Central memory CD8-positive, alpha-beta T cell (primary cell): ENCODE data around the gene LGI1.

Experiments
- ATAC-seq: fragments of 150-1000 bp; cut with Tn5 transposase; replicated peaks from 2 replicates; pipeline ENCODE4 v1.10.0; 2022; ENCODE audit warnings: mild to moderate bottlenecking, moderate FRiP score, moderate number of reproducible peaks; ENCODE audit not compliant: poor library complexity, severe bottlenecking; ENCODE audit errors: extremely low read depth
- DNase-seq, 2 donors: peaks; one replicate each; pipeline ENCODE4 v3.0.0; 2021; ENCODE audit warnings: low spot score in 2 of 2
- H3K27ac Mint-ChIP-seq: one replicate; pipeline ENCODE4 v1.8.0; 2022; ENCODE audit warnings: low read depth, mild to moderate bottlenecking, moderate library complexity, mixed read lengths
- H3K27me3 Mint-ChIP-seq: one replicate; pipeline ENCODE4 v1.8.0; 2022; ENCODE audit warnings: mixed read lengths
- H3K36me3 Mint-ChIP-seq: one replicate; pipeline ENCODE4 v1.8.0; 2022; ENCODE audit warnings: mild to moderate bottlenecking, moderate library complexity, mixed read lengths; ENCODE audit not compliant: insufficient read depth
- H3K4me1 Mint-ChIP-seq: one replicate; pipeline ENCODE4 v1.8.0; 2022; ENCODE audit warnings: mixed read lengths
- H3K4me3 Mint-ChIP-seq: one replicate; pipeline ENCODE4 v1.8.0; 2022; ENCODE audit warnings: mild to moderate bottlenecking, moderate library complexity, mixed read lengths
- H3K9me3 Mint-ChIP-seq: one replicate; pipeline ENCODE4 v1.8.0; 2022; ENCODE audit warnings: mixed read lengths

LGI1 gene

GRCh38 chr10:93757801-93758507 is at the start of gene LGI1:
Gene LGI1 (plus strand): TSS chr10:93757936. CDS start chr10:93758145, 209 bp downstream.
- Mint-ChIP-seq H3K27me3 (peaks cover 79% of the 10 kb centered on the region), H3K36me3 (no peaks in the 10 kb centered on the region), H3K9me3 (no peaks in the 10 kb centered on the region), H3K4me3 (no peak within 1 kb of the TSS), H3K27ac (no peak within 1 kb of the TSS), H3K4me1 (peaks cover 6% of the 10 kb centered on the region)
- DNase-seq: no peak
- no peak for ATAC-seq

GRCh38 chr10:93710333-93710909 is 47.3 kb upstream of the LGI1 start:
- H3K36me3 Mint-ChIP-seq: no peaks in the 10 kb centered on the region
- no peaks in the 10 kb centered on the region for H3K27me3 Mint-ChIP-seq
- DNase-seq: no peak
- no peak for ATAC-seq
- H3K4me3 Mint-ChIP-seq: no peak overlapping the region
- no peaks in the 10 kb centered on the region for H3K4me1 Mint-ChIP-seq
- H3K27ac Mint-ChIP-seq: no peak overlapping the region
- no peaks in the 10 kb centered on the region for H3K9me3 Mint-ChIP-seq

GRCh38 chr10:93711891-93712290 is 45.8 kb upstream of the LGI1 start:
- Mint-ChIP-seq H3K4me3 (no peak overlapping the region), H3K4me1 (no peaks in the 10 kb centered on the region), H3K27ac (no peak overlapping the region), H3K36me3 (no peaks in the 10 kb centered on the region), H3K27me3 (no peaks in the 10 kb centered on the region), H3K9me3 (no peaks in the 10 kb centered on the region)
- DNase-seq: no peak
- no peak for ATAC-seq

- no peak for DNase-seq
- H3K36me3 Mint-ChIP-seq: no peaks in the 10 kb centered on the region
- H3K4me1 Mint-ChIP-seq: no peaks in the 10 kb centered on the region
- no peaks in the 10 kb centered on the region for H3K9me3 Mint-ChIP-seq
- no peak overlapping the region for H3K4me3 Mint-ChIP-seq
- no peaks in the 10 kb centered on the region for H3K27me3 Mint-ChIP-seq
- ATAC-seq: no peak
- H3K27ac Mint-ChIP-seq: no peak overlapping the region
Measured at GRCh38 chr10:93712593-93712992, 45.1 kb upstream of the LGI1 start.

GRCh38 chr10:93715345-93715744 is 42.4 kb upstream of the LGI1 start:
- Mint-ChIP-seq H3K4me3 (no peak overlapping the region), H3K36me3 (no peaks in the 10 kb centered on the region), H3K27ac (no peak overlapping the region), H3K4me1 (no peaks in the 10 kb centered on the region), H3K27me3 (peaks cover 16% of the 10 kb centered on the region), H3K9me3 (no peaks in the 10 kb centered on the region)
- no peak for DNase-seq
- ATAC-seq: no peak

DNA sequence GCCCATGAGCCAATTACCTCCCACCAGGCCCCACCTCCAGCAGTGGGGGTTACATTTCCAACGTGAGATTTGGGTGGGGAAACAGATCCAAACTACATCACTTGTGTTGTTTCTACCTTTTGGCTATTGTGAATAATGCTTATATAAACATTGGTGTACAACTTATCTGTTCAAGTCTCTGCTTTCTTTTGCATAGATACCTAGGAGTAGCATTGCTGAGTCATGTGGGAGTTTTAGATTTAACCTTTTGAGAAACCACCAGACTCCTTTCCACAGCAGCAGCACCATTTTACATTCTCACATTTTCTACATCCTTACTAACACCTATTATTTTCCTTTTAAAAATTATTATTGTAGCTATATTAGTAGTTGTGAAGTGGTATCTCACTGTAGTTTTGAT is 41.0 kb upstream of the LGI1 start:
- no peak overlapping the region for H3K27ac Mint-ChIP-seq
- H3K9me3 Mint-ChIP-seq: no peaks in the 10 kb centered on the region
- no peaks in the 10 kb centered on the region for H3K36me3 Mint-ChIP-seq
- ATAC-seq: no peak
- no peak for DNase-seq
- peaks cover 27% of the 10 kb centered on the region for H3K27me3 Mint-ChIP-seq
- no peak overlapping the region for H3K4me3 Mint-ChIP-seq
- H3K4me1 Mint-ChIP-seq: no peaks in the 10 kb centered on the region

DNA sequence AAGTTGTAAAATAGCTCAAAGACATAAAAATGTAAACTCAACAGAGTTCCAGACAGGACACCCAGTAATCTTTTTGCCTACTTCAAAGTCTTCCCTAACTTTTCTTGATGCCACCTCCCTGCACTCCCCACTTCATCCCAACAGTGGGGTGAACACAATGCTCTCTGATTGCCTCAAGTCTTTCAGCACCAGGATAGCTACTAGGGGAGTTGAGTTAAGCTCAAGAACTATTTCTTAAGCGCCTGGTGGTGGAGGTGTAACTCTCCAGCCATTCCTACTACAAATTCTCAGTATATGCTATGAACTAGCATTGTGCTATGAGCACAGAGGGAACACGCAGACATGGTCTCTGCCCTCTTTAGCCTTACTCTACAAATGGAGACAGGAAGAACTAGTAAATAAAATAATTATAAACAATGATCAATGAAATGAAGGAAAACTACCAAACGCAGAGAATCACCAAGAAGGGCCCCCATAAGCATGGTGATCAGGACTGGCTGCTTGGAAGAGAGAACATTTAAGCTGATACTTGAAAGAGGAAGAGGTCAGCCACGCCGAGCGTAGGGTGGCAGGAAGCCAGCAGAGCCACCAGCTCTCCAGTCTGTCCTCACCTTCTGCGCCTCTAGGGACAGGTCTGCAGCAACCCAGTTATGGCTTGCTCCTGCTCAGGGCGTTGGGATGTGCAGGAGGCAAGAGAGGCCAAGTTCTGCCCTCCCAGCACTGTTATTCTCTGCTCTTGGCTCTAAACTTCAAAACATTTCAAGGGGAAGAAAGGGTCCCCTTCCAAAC is 38.6 kb upstream of the LGI1 start:
- no peak for ATAC-seq
- Mint-ChIP-seq H3K9me3 (no peaks in the 10 kb centered on the region), H3K27me3 (peaks cover 39% of the 10 kb centered on the region), H3K27ac (no peak overlapping the region), H3K4me1 (no peaks in the 10 kb centered on the region), H3K36me3 (no peaks in the 10 kb centered on the region), H3K4me3 (no peak overlapping the region)
- no peak for DNase-seq

DNA sequence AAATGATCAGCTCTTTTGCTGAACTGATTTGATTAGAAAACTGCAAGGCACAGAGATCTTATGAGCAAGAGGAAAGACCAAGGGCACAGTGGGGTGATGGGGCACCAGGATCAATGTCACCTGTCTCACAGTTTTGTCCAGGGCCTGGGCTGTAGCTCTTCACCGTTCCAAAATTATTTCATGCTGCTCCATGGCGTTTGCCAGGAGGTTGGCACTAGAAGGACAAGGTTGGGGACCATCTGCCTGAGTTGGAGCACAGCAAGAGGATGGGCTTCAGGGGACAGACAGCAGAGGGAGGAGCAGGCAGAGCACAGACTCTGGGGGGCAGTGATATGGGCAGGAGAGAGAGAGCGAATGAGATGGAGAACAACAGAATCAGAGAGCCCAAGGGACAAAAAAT is 37.8 kb upstream of the LGI1 start:
- DNase-seq (no peak), ATAC-seq (no peak)
- no peak overlapping the region for H3K4me3 Mint-ChIP-seq
- no peaks in the 10 kb centered on the region for H3K4me1 Mint-ChIP-seq
- no peaks in the 10 kb centered on the region for H3K9me3 Mint-ChIP-seq
- H3K27ac Mint-ChIP-seq: no peak overlapping the region
- H3K36me3 Mint-ChIP-seq: no peaks in the 10 kb centered on the region
- H3K27me3 Mint-ChIP-seq: peaks cover 44% of the 10 kb centered on the region

DNA sequence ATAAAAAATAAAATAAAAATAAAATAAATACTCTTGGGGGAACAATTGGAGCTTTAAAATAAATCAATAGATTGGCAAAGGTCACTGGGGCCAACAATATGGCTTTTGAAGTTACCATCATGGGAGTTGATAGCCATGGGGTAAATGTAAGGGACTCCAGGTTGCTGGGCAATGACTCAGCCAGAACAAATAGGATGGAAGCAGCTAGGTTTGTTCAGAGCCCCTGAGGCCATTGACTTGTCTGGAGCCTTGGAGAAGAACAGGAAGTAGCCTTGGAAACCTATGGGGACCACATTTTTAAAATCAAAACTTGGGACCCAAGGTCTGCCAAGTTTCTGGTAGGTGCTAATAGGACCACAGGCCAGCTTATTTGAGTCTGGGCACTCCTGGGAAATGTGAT is 35.2 kb upstream of the LGI1 start:
- Mint-ChIP-seq H3K9me3 (no peaks in the 10 kb centered on the region), H3K36me3 (no peaks in the 10 kb centered on the region), H3K4me3 (no peak overlapping the region), H3K27ac (no peak overlapping the region), H3K27me3 (peaks cover 70% of the 10 kb centered on the region), H3K4me1 (no peaks in the 10 kb centered on the region)
- ATAC-seq (no peak), DNase-seq (no peak)

DNA sequence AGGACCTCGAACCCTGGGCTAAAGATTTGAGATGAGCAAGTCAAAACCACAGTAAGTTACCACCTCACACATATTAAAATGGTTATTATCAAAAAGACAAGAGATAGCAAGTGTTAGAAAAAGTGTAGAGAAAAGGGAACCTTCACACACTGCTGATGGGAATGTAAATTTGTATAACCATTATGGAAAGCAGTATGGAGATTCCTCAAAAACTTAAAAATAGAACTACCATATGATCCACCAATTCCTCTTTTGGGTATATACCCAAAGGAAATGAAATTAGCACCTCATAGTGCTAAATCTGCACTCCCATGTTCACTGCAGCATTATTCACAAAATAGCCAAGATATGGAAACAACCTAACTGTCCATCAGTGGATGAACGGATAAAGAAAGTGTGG is 34.6 kb upstream of the LGI1 start:
- no peaks in the 10 kb centered on the region for H3K36me3 Mint-ChIP-seq
- peaks cover 76% of the 10 kb centered on the region for H3K27me3 Mint-ChIP-seq
- H3K27ac Mint-ChIP-seq: no peak overlapping the region
- H3K9me3 Mint-ChIP-seq: no peaks in the 10 kb centered on the region
- no peak for ATAC-seq
- H3K4me1 Mint-ChIP-seq: no peaks in the 10 kb centered on the region
- no peak for DNase-seq
- H3K4me3 Mint-ChIP-seq: no peak overlapping the region

DNA sequence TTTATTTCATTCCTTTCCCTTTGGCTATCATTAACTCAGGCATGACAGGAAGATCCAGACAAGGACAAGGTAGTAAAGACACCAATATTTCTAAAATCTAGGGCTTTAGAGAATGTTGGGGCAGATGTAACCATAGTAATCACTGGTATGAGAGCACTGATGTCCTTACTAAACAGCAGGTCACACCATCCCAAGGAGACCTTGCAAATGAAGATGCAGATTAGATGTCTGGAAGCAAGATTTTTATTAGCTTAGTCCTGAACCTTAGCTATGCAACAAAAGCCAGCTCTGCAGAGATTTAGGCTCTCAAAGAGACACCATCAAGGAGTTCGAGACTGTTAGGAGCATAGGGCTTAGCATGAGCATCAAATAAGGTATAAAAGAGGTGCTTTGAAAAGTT is 31.7 kb upstream of the LGI1 start:
- Mint-ChIP-seq H3K27ac (no peak overlapping the region), H3K4me1 (no peaks in the 10 kb centered on the region), H3K9me3 (no peaks in the 10 kb centered on the region), H3K36me3 (no peaks in the 10 kb centered on the region), H3K4me3 (no peak overlapping the region), H3K27me3 (peaks cover 82% of the 10 kb centered on the region)
- DNase-seq: no peak
- no peak for ATAC-seq

DNA sequence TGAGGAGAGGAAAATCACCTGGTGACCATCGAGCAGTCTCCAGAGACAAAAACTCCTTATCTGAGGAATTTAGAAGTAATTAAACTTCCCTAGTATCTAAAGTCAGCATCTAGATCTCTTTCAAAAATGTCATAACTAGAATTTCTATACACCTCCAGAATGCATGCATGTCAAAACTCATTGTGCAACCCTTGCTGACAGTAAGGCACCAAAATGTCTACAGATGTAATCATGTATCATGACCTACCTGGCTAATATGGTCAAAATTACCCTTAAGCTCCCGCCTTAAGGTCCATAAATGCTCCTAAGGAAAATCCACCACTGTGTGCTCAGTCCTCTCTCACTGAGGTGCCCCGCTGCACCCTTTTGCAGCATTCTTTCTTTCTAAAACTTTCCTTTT is 16.4 kb upstream of the LGI1 start:
- Mint-ChIP-seq H3K4me1 (no peaks in the 10 kb centered on the region), H3K9me3 (peaks cover 4% of the 10 kb centered on the region), H3K27ac (no peak overlapping the region), H3K36me3 (no peaks in the 10 kb centered on the region), H3K27me3 (peaks cover 61% of the 10 kb centered on the region), H3K4me3 (no peak overlapping the region)
- no peak for DNase-seq
- no peak for ATAC-seq
